Adrenal gland (tissue), 12 donors: ENCODE measurements around the gene ATP9A. TPM values are rescaled to one million over a fixed set of nuclear protein-coding genes. Genes with fewer than 3 reads are reported as not detected.

Experiments
- DNase-seq, 7 donors: peaks; one replicate each; pipeline ENCODE4 v3.0.0-alpha.2; 2019 to 2020
- H3K27ac ChIP-seq, 5 donors: fragments of 200-600 bp; sonication (generic) in 4 of 5; 1 replicate in 3 of 5; 2 replicates in 2 of 5; pipeline versions ENCODE4 v1.5.1 to v1.8.0; 2016 to 2020; ENCODE audit warnings: mild to moderate bottlenecking in 1 of 5
- H3K27me3 ChIP-seq: fragments of 200-600 bp; 2 replicates; pipeline ENCODE4 v1.8.0; 2021
- H3K36me3 ChIP-seq, 2 donors: fragments of 200-600 bp; replicated peaks in 1 of 2; 1 replicate in 1 of 2; 2 replicates in 1 of 2; pipeline versions ENCODE4 v1.5.1 to v1.8.0; 2018 to 2022
- H3K4me1 ChIP-seq, 2 donors: fragments of 200-600 bp; replicated peaks in 1 of 2; 1 replicate in 1 of 2; 2 replicates in 1 of 2; pipeline versions ENCODE4 v1.5.1 to v1.8.0; 2018 to 2021
- H3K4me3 ChIP-seq, 4 donors: fragments of 200-600 bp; sonication (generic) in 3 of 4; one replicate each; pipeline ENCODE4 v1.5.1; 2016 to 2018
- H3K9me3 ChIP-seq, 3 donors: fragments of 200-600 bp; sonication (generic) in 1 of 3; replicated peaks in 1 of 3; 1 replicate in 2 of 3; 2 replicates in 1 of 3; pipeline versions ENCODE4 v1.5.1 to v1.8.0; 2016 to 2021
- CTCF ChIP-seq, 6 experiments: fragments of 450-650 bp in 4 of 6; fragments of 200-600 bp in 2 of 6; sonication (generic) in 1 of 6; IDR thresholded peaks; 1 replicate in 5 of 6; 2 replicates in 1 of 6; pipeline versions ENCODE4 v1.5.1 to v1.8.0; 2016 to 2021; ENCODE audit warnings: antibody characterized with exemption in 6 of 6, mild to moderate bottlenecking in 2 of 6, moderate library complexity in 1 of 6
- POLR2A ChIP-seq, 2 donors: fragments of 450-650 bp; IDR thresholded peaks; one replicate each; pipeline ENCODE4 v1.6.1; 2017; ENCODE audit warnings: antibody characterized with exemption in 2 of 2, mild to moderate bottlenecking in 2 of 2, moderate library complexity in 1 of 2
- WGBS, 4 donors: extraction: QIAGEN DNeasy Blood & Tissue Kit in 2 of 4; methylation state at CpG; one replicate each; pipeline versions ENCODE4 v1.1.5 to v1.1.7; 2013 to 2017; 5-methylcytosine and 5-hydroxymethylcytosine counted together
- intact Hi-C, 2 donors: fragments of 100-400 bp; cut with DNase I; formaldehyde crosslinking; loops; one replicate each; pipeline versions ENCODE4 v1.14.1 to v1.15.0; 2022 to 2023
- polyA plus RNA-seq, 3 donors: library from polyadenylated mRNA; stranded (reverse); fragments of 200-250 nt in 2 of 3; fragments of 350-450 nt in 1 of 3; fragmentation: Illumina TruSeq in 1 of 3; extraction: RNeasy Lipid Tissue Mini Kit (QIAGEN cat#74804) in 1 of 3; gene quantifications; one replicate each; pipeline ENCODE4 v1.2.3, GENCODE V29; 2013 to 2014
- total RNA-seq, 9 donors: library from RNA; depleted of rRNA in 4 of 9; stranded (reverse); fragments of >200 nt in 4 of 9; fragments of 120-200 nt in 1 of 9; fragmentation: NEBNext Ultra II Directional in 1 of 9; extraction: Animal tissue kit (Norgen Biotek cat#: 25700) in 1 of 9; gene quantifications; one replicate each; pipeline versions ENCODE4 v1.1.0 to v1.2.4, GENCODE V29; 2013 to 2023
- donor health status: healthy with polysubstance abuse.
- donor health status: Bipolar disorder and iron deficiency.
- donor health status: DM: yes; HTN: yes; CAD: no.
- donor health status: DM: no; HTN: no; CAD: no.
- donor health status: DM: no; HTN: no; CAD: no.
- donor health status: DM: yes; HTN: yes; CAD: no.

ATP9A gene
- total and polyA plus RNA-seq, 12 donors, result 3.7 to 34.5 (median 16.7) TPM

GRCh38 chr20:51811514-51812128 lies 43.4 kb upstream of the ATP9A start:
- Histone ChIP-seq H3K4me3 (no peak overlapping the region), H3K36me3 (no peaks in the 10 kb centered on the region), H3K27me3 (no peaks in the 10 kb centered on the region), H3K27ac (no peak overlapping the region), H3K9me3 (no peaks in the 10 kb centered on the region), H3K4me1 (no peaks in the 10 kb centered on the region)
- no peak for TF ChIP-seq POLR2A (IDR thresholded peaks at IDR 0.05)
- no peak for TF ChIP-seq CTCF (IDR thresholded peaks at IDR 0.05)
- 72 to 73% (median 72%) methylated on average over 8 of the region's 8 CpGs for WGBS, 4 donors
- no peak for DNase-seq
- intact Hi-C loops, result no loop called here

- Histone ChIP-seq H3K27ac (no peak overlapping the region), H3K4me1 (no peaks in the 10 kb centered on the region), H3K36me3 (no peaks in the 10 kb centered on the region), H3K4me3 (no peak overlapping the region), H3K9me3 (no peaks in the 10 kb centered on the region), H3K27me3 (no peaks in the 10 kb centered on the region)
- TF ChIP-seq CTCF (IDR thresholded peaks at IDR 0.05) (no peak), POLR2A (IDR thresholded peaks at IDR 0.05) (no peak)
- intact Hi-C loops, result no loop called here
- no peak for DNase-seq
- 83 to 91% (median 87%) methylated on average over 3 of the region's 3 CpGs for WGBS, 4 donors
Measured at GRCh38 chr20:51811042-51811355, 42.8 kb upstream of the ATP9A start.

GRCh38 chr20:51810155-51811041 lies 42.2 kb upstream of the ATP9A start:
- Histone ChIP-seq H3K36me3 (no peaks in the 10 kb centered on the region), H3K9me3 (no peaks in the 10 kb centered on the region), H3K4me3 (no peak overlapping the region), H3K27me3 (no peaks in the 10 kb centered on the region), H3K27ac (no peak overlapping the region), H3K4me1 (no peaks in the 10 kb centered on the region)
- intact Hi-C loops, result no loop called here
- DNase-seq, result no peak
- TF ChIP-seq CTCF (IDR thresholded peaks at IDR 0.05) (no peak), POLR2A (IDR thresholded peaks at IDR 0.05) (no peak)
- WGBS, 4 donors, result 86 to 91% (median 89%) methylated on average over 13 of the region's 13 CpGs

DNA sequence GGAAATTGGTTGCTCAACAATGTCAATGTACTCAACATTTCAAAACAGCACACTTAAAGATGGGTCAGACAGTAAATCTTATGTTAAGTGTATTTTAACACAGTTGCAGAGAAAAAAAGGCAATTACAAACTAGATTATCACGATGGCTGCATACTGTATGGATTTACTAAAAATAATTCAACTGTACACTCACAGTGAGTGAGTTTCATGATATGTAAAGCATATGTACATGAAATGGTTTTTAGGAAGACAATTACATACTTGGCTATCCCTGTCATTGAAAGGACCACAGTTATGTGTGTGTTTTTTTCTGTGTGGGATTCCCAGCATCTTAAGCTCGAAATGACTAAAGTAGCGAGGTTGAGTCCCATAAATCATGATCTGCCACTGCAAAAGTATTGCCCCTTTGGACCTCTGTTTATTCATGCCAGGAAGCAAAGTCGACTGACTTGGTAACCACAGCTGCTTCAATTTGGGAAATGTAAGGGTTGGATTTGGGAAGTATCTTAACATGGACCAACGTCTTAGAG lies 39.6 kb upstream of the ATP9A start:
- WGBS, 4 donors, result 61 to 69% (median 67%) methylated on average over 5 of the region's 5 CpGs
- no peak overlapping the region for H3K27ac ChIP-seq
- DNase-seq, result no peak
- H3K27me3 ChIP-seq, result no peaks in the 10 kb centered on the region
- no peak overlapping the region for H3K4me3 ChIP-seq
- H3K9me3 ChIP-seq, result no peaks in the 10 kb centered on the region
- H3K36me3 ChIP-seq, result no peaks in the 10 kb centered on the region
- no peak for TF ChIP-seq CTCF (IDR thresholded peaks at IDR 0.05)
- TF ChIP-seq POLR2A (IDR thresholded peaks at IDR 0.05), result no peak
- no peaks in the 10 kb centered on the region for H3K4me1 ChIP-seq
- intact Hi-C loops, result loop anchor here in 1 of 2 donors (10.0 kb wide), 1 partner anchor 277 kb away; no protein-coding TSS in a partner anchor
